ENCODE data around the gene CHRNE. TPM values are rescaled to one million over a fixed set of nuclear protein-coding genes. Genes with fewer than 3 reads are reported as not detected.
A peak's percentile ranks its signal among the peaks of the same experiment; 100 is the strongest.

CHRNE gene
- total and polyA plus RNA-seq, 2 experiments from 2014 or later: 0.24 to 1.2 TPM

GRCh38 chr17:4898927-4899326 lies 4.0 kb downstream of the CHRNE start:
- Histone ChIP-seq H2AFZ (no peak overlapping the region), H3K27ac (ENCODE audit: low read depth) (no peak overlapping the region), H3K4me1 (ENCODE audit: insufficient read depth) (0 out of 2 replicates have a peak, but pooled peaks cover 5% of the 10 kb centered on the region), H3K36me3 (ENCODE audit: insufficient read depth) (no peaks in the 10 kb centered on the region; the same call in 1 of the 2 replicates), H3F3A (replicated peaks; ENCODE audit: low read depth) (peaks cover 37% of the 10 kb centered on the region), H3K4me2 (peak overlapping the region; percentile 95), H3K9me2 (ENCODE audit: insufficient read depth) (no peaks in the 10 kb centered on the region), H4K20me1 (replicated peaks; ENCODE audit: insufficient read depth) (no peaks in the 10 kb centered on the region), H3K4me3 (peak overlapping the region; percentile 77), H3K27me3 (ENCODE audit: insufficient read depth) (peaks cover 9% of the 10 kb centered on the region), H3K79me2 (replicated peaks; ENCODE audit: insufficient read depth) (no peaks in the 10 kb centered on the region)
- H3K4me3 Mint-ChIP-seq: peak overlapping the region; percentile 72
- ATAC-seq: no peak
- TF ChIP-seq EZH2 (IDR thresholded peaks at IDR 0.05; ENCODE audit: low read depth, unreplicated experiment): no peak
- TF ChIP-seq, protein P1, sequence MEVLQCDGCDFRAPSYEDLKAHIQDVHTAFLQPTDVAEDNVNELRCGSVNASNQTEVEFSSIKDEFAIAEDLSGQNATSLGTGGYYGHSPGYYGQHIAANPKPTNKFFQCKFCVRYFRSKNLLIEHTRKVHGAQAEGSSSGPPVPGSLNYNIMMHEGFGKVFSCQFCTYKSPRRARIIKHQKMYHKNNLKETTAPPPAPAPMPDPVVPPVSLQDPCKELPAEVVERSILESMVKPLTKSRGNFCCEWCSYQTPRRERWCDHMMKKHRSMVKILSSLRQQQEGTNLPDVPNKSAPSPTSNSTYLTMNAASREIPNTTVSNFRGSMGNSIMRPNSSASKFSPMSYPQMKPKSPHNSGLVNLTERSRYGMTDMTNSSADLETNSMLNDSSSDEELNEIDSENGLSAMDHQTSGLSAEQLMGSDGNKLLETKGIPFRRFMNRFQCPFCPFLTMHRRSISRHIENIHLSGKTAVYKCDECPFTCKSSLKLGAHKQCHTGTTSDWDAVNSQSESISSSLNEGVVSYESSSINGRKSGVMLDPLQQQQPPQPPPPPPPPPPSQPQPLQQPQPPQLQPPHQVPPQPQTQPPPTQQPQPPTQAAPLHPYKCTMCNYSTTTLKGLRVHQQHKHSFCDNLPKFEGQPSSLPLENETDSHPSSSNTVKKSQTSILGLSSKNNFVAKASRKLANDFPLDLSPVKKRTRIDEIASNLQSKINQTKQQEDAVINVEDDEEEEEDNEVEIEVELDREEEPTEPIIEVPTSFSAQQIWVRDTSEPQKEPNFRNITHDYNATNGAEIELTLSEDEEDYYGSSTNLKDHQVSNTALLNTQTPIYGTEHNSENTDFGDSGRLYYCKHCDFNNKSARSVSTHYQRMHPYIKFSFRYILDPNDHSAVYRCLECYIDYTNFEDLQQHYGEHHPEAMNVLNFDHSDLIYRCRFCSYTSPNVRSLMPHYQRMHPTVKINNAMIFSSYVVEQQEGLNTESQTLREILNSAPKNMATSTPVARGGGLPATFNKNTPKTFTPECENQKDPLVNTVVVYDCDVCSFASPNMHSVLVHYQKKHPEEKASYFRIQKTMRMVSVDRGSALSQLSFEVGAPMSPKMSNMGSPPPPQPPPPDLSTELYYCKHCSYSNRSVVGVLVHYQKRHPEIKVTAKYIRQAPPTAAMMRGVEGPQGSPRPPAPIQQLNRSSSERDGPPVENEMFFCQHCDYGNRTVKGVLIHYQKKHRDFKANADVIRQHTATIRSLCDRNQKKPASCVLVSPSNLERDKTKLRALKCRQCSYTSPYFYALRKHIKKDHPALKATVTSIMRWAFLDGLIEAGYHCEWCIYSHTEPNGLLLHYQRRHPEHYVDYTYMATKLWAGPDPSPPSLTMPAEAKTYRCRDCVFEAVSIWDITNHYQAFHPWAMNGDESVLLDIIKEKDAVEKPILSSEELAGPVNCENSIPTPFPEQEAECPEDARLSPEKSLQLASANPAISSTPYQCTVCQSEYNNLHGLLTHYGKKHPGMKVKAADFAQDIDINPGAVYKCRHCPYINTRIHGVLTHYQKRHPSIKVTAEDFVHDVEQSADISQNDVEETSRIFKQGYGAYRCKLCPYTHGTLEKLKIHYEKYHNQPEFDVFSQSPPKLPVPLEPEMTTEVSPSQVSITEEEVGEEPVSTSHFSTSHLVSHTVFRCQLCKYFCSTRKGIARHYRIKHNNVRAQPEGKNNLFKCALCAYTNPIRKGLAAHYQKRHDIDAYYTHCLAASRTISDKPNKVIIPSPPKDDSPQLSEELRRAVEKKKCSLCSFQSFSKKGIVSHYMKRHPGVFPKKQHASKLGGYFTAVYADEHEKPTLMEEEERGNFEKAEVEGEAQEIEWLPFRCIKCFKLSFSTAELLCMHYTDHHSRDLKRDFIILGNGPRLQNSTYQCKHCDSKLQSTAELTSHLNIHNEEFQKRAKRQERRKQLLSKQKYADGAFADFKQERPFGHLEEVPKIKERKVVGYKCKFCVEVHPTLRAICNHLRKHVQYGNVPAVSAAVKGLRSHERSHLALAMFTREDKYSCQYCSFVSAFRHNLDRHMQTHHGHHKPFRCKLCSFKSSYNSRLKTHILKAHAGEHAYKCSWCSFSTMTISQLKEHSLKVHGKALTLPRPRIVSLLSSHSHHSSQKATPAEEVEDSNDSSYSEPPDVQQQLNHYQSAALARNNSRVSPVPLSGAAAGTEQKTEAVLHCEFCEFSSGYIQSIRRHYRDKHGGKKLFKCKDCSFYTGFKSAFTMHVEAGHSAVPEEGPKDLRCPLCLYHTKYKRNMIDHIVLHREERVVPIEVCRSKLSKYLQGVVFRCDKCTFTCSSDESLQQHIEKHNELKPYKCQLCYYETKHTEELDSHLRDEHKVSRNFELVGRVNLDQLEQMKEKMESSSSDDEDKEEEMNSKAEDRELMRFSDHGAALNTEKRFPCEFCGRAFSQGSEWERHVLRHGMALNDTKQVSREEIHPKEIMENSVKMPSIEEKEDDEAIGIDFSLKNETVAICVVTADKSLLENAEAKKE (CRISPR knock-in tag; IDR thresholded peaks at IDR 0.05): no peak
- TF ChIP-seq, protein P2, sequence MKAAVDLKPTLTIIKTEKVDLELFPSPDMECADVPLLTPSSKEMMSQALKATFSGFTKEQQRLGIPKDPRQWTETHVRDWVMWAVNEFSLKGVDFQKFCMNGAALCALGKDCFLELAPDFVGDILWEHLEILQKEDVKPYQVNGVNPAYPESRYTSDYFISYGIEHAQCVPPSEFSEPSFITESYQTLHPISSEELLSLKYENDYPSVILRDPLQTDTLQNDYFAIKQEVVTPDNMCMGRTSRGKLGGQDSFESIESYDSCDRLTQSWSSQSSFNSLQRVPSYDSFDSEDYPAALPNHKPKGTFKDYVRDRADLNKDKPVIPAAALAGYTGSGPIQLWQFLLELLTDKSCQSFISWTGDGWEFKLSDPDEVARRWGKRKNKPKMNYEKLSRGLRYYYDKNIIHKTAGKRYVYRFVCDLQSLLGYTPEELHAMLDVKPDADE (IDR thresholded peaks at IDR 0.05): no peak
- TF ChIP-seq ZNF114 (CRISPR knock-in tag; IDR thresholded peaks at IDR 0.05): no peak
- TF ChIP-seq, protein P3, sequence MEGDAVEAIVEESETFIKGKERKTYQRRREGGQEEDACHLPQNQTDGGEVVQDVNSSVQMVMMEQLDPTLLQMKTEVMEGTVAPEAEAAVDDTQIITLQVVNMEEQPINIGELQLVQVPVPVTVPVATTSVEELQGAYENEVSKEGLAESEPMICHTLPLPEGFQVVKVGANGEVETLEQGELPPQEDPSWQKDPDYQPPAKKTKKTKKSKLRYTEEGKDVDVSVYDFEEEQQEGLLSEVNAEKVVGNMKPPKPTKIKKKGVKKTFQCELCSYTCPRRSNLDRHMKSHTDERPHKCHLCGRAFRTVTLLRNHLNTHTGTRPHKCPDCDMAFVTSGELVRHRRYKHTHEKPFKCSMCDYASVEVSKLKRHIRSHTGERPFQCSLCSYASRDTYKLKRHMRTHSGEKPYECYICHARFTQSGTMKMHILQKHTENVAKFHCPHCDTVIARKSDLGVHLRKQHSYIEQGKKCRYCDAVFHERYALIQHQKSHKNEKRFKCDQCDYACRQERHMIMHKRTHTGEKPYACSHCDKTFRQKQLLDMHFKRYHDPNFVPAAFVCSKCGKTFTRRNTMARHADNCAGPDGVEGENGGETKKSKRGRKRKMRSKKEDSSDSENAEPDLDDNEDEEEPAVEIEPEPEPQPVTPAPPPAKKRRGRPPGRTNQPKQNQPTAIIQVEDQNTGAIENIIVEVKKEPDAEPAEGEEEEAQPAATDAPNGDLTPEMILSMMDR (conservative IDR thresholded peaks at IDR 0.05; ENCODE audit: low read depth in 2 of 2): no peak
- no peak for TF ChIP-seq ZNF331 (CRISPR knock-in tag; IDR thresholded peaks at IDR 0.05; ENCODE audit: low read depth)
- no peak for TF ChIP-seq JUNB (IDR thresholded peaks at IDR 0.05; ENCODE audit: unreplicated experiment)
- no peak for TF ChIP-seq STAT1 (IDR thresholded peaks at IDR 0.05; ENCODE audit: unreplicated experiment)
- no peak for TF ChIP-seq REST (IDR thresholded peaks at IDR 0.05; ENCODE audit: unreplicated experiment)
- no peak for TF ChIP-seq POLR2AphosphoS5 (IDR thresholded peaks at IDR 0.05; ENCODE audit: low read depth)
- no peak for DNase-seq (ENCODE audit: low spot score)
- no peak overlapping the region for H3K27ac Mint-ChIP-seq
- no peaks in the 10 kb centered on the region for H3K9me3 Mint-ChIP-seq
- H3K4me1 Mint-ChIP-seq: peaks cover 26% of the 10 kb centered on the region
- peaks cover 14% of the 10 kb centered on the region; the same call in 2 of the 3 replicates for H3K36me3 Mint-ChIP-seq (ENCODE audit: low read depth)
- H3K27me3 Mint-ChIP-seq (ENCODE audit: insufficient read depth, low read depth, poor library complexity): peaks cover 33% of the 10 kb centered on the region
